ENCODE measurements around the gene STING1. TPM values are rescaled to one million over a fixed set of nuclear protein-coding genes. Genes with fewer than 3 reads are reported as not detected.

STING1 gene
- total RNA-seq, 1 experiment from 2014 or later, result not detected

GRCh38 chr5:139461698-139462097 lies 20.9 kb downstream of the STING1 start:
- intact Hi-C loops (cut with micrococcal nuclease; ENCODE audit: unreplicated experiment), result no loop called here
- Mint-ChIP-seq H3K4me3 (ENCODE audit: unreplicated experiment) (no peak overlapping the region), H3K4me1 (ENCODE audit: low read depth, unreplicated experiment) (no peaks in the 10 kb centered on the region), H3K9me3 (ENCODE audit: unreplicated experiment) (no peaks in the 10 kb centered on the region), H3K27ac (ENCODE audit: unreplicated experiment) (no peak overlapping the region), H3K36me3 (ENCODE audit: insufficient read depth, unreplicated experiment) (no peaks in the 10 kb centered on the region), H3K27me3 (ENCODE audit: insufficient read depth, unreplicated experiment) (no peaks in the 10 kb centered on the region)
- H3K4me1 ChIP-seq, result peaks cover 12% of the 10 kb centered on the region
- DNase-seq, result no peak
- ChIA-PET POLR2A (no interaction called here), CTCF (no interaction called here)
- no TSS peak for BruUV-seq (replicated peaks)
- no peak for TF ChIP-seq CTCF (IDR thresholded peaks at IDR 0.05; ENCODE audit: insufficient read depth in 1 of 2, low read depth in 1 of 2, low read length in 1 of 2, severe bottlenecking in 1 of 2, unreplicated experiment in 1 of 2)
- no peaks in the 10 kb centered on the region for H3K27me3 ChIP-seq (replicated peaks; ENCODE audit: control insufficient read depth, insufficient read depth, low read length)
- no peaks in the 10 kb centered on the region for H3K36me3 ChIP-seq (ENCODE audit: control insufficient read depth, insufficient read depth, low read length)
- no peaks in the 10 kb centered on the region for H3K9me3 ChIP-seq
- no peak overlapping the region for H3K4me3 ChIP-seq (ENCODE audit: low read depth, low read length)

GRCh38 chr5:139461176-139461575 lies 21.4 kb downstream of the STING1 start:
- TF ChIP-seq CTCF (IDR thresholded peaks at IDR 0.05; ENCODE audit: insufficient read depth in 1 of 2, low read depth in 1 of 2, low read length in 1 of 2, severe bottlenecking in 1 of 2, unreplicated experiment in 1 of 2), result no peak
- no TSS peak for BruUV-seq (replicated peaks)
- H3K27ac Mint-ChIP-seq (ENCODE audit: unreplicated experiment), result no peak overlapping the region
- Histone ChIP-seq H3K27me3 (replicated peaks; ENCODE audit: control insufficient read depth, insufficient read depth, low read length) (no peaks in the 10 kb centered on the region), H3K36me3 (ENCODE audit: control insufficient read depth, insufficient read depth, low read length) (no peaks in the 10 kb centered on the region), H3K4me3 (ENCODE audit: low read depth, low read length) (no peak overlapping the region), H3K9me3 (no peaks in the 10 kb centered on the region), H3K4me1 (peaks cover 12% of the 10 kb centered on the region)
- DNase-seq, result no peak
- CTCF ChIA-PET, result no interaction called here
- no peaks in the 10 kb centered on the region for H3K9me3 Mint-ChIP-seq (ENCODE audit: unreplicated experiment)
- no peaks in the 10 kb centered on the region for H3K36me3 Mint-ChIP-seq (ENCODE audit: insufficient read depth, unreplicated experiment)
- H3K27me3 Mint-ChIP-seq (ENCODE audit: insufficient read depth, unreplicated experiment), result no peaks in the 10 kb centered on the region
- H3K4me1 Mint-ChIP-seq (ENCODE audit: low read depth, unreplicated experiment), result no peaks in the 10 kb centered on the region
- H3K4me3 Mint-ChIP-seq (ENCODE audit: unreplicated experiment), result no peak overlapping the region
- intact Hi-C loops (cut with micrococcal nuclease; ENCODE audit: unreplicated experiment), result no loop called here
- POLR2A ChIA-PET, result no interaction called here

- peaks cover 12% of the 10 kb centered on the region for H3K4me1 ChIP-seq
- Mint-ChIP-seq H3K9me3 (ENCODE audit: unreplicated experiment) (no peaks in the 10 kb centered on the region), H3K27me3 (ENCODE audit: insufficient read depth, unreplicated experiment) (no peaks in the 10 kb centered on the region), H3K27ac (ENCODE audit: unreplicated experiment) (no peak overlapping the region), H3K4me1 (ENCODE audit: low read depth, unreplicated experiment) (no peaks in the 10 kb centered on the region), H3K36me3 (ENCODE audit: insufficient read depth, unreplicated experiment) (no peaks in the 10 kb centered on the region), H3K4me3 (ENCODE audit: unreplicated experiment) (no peak overlapping the region)
- DNase-seq, result no peak
- ChIA-PET CTCF (no interaction called here), POLR2A (no interaction called here)
- H3K27me3 ChIP-seq (replicated peaks; ENCODE audit: control insufficient read depth, insufficient read depth, low read length), result no peaks in the 10 kb centered on the region
- H3K9me3 ChIP-seq, result no peaks in the 10 kb centered on the region
- no peaks in the 10 kb centered on the region for H3K36me3 ChIP-seq (ENCODE audit: control insufficient read depth, insufficient read depth, low read length)
- no peak overlapping the region for H3K4me3 ChIP-seq (ENCODE audit: low read depth, low read length)
- TF ChIP-seq CTCF (IDR thresholded peaks at IDR 0.05; ENCODE audit: insufficient read depth in 1 of 2, low read depth in 1 of 2, low read length in 1 of 2, severe bottlenecking in 1 of 2, unreplicated experiment in 1 of 2), result no peak
- intact Hi-C loops (cut with micrococcal nuclease; ENCODE audit: unreplicated experiment), result no loop called here
- no TSS peak for BruUV-seq (replicated peaks)
These were observed 22.1 kb downstream of the STING1 start for GRCh38 chr5:139460455-139460854.
